Epithelial cell of umbilical artery (primary cell): ENCODE results near the gene CACNB2. TPM values are rescaled to one million over a fixed set of nuclear protein-coding genes. Genes with fewer than 3 reads are reported as not detected.

ENCODE experiments used
- total RNA-seq: library from RNA; depleted of rRNA; stranded (reverse); fragments of >200 nt; gene quantifications from 2 replicates; pipeline ENCODE4 v1.2.3, GENCODE V29; 2014

CACNB2 gene
- not detected in 2 replicates for total RNA-seq

DNA sequence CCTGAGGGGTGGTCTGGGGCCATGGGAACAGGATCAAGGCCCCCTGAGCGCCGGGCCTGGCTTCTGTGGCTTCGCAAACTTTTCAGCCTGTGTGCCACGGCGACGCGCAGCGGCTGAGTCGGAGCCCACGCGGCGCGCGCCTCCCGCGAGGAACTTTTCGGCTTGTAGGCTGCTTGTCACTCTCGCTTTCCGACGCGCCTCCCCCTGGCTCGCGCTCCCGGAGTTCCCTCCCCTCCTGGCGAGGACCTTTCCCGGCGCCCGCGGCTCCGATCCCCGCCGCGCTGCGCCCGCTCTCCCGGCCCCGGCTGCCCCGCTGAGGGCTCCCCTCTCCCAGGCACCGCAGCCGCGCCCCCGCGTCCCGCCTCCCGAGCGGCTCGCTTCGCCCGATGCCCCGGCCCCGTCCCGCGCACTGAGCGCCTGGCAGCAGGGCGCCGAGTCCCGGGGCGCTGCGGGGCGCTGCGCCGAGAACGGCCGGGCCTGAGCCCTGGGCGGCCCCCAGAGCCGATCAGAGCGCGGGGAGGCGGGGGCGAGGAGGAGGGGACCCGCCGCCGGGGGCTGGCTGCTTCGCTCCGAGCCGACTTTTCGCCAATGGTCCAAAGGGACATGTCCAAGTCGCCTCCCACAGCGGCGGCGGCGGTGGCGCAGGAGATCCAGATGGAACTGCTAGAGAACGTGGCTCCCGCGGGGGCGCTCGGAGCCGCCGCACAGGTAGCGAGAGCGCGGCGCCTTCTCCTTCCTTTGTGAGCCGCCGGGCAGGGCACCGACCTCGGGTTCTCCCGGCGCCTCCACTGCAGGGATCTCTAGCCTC lies at the start of gene CACNB2:
Gene CACNB2, plus strand, starts transcription at position 276 of the 808 bp plus-strand sequence.

Other genes starting within 250 kb of the CACNB2 start
- gene SLC39A12, start 188.5 kb upstream of the CACNB2 start, total RNA-seq: under 0.01 TPM in 1 of 2 replicates, not detected in the other